Right renal cortex interstitium (tissue), 3 donors: Measurements from ENCODE around the gene ADAMTSL4. TPM values are rescaled to one million over a fixed set of nuclear protein-coding genes. Genes with fewer than 3 reads are reported as not detected.

ENCODE experiments used
- DNase-seq, 3 donors: peaks; one replicate each; pipeline ENCODE4 v3.0.0-alpha.2; 2013; ENCODE audit warnings: low read depth in 3 of 3, low spot score in 2 of 3
- polyA plus RNA-seq, 3 donors: library from polyadenylated mRNA; unstranded; fragments of 120-200 nt; gene quantifications; one replicate each; pipeline ENCODE4 v1.2.1, GENCODE V29; 2013; ENCODE audit not compliant: insufficient read length in 3 of 3

ADAMTSL4 gene
- polyA plus RNA-seq = 10 to 100 TPM in 2 of 3 donors, 1 to 10 TPM in 1; 9.6 to 11.8 (median 10.9) TPM

- no peak for DNase-seq
These were observed at the start of gene ADAMTSL4 for GRCh38 chr1:150548632-150549495. Gene ADAMTSL4, plus strand, starts transcription at chr1:150549408. Its CDS starts 2,881 bp downstream, at chr1:150552289.

- DNase-seq = no peak
These were observed 43.8 kb upstream of the ADAMTSL4 start for GRCh38 chr1:150505431-150505830.

DNA sequence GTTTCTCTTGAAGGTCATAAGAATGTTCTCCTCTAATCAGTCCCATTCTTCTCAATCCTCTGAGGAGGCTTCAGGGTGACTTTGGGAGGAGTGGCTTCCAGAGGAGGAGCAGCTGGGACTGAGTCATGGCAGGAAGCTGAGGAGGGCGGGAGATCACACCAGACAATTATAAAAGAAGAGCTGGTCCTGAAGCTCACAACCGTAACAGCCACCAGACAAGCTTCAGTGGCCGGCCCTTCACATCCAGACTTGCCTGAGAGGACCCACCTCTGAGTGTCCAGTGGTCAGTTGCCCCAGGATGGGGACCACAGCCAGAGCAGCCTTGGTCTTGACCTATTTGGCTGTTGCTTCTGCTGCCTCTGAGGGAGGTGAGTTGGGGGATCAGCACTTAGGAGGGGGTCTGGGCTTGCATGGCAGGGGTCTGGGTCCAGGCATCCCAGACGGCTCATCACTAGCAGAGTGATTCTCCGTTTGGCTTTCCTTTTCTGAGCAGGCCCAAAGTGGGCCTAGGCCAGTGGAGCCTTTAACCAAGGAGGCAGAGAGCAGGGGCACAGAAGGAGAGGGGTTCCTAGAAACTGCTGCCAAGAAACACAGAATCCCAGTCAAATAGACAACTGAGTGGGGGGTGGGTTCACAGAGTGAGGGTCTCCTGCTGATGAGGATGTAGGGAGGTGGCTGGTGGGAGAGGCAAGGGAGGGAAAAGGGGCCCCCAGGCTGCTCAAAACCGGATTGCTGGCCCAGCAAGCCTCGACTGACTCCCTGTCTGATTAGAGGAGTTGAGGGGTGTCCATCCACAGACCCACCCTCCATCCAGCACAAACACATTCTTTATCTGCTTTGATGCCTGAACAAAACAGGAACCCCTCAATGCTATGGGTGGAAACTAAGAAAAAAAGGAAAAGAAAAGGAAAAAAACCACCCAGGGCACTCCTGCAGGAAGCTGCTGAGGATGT lies 41.0 kb upstream of the ADAMTSL4 start, which contains the start of gene ECM1:
Gene ECM1 (plus strand): TSS at position 198 of the 953 bp plus-strand sequence. CDS start 101 bp downstream, at position 299.
- DNase-seq = no peak

DNA sequence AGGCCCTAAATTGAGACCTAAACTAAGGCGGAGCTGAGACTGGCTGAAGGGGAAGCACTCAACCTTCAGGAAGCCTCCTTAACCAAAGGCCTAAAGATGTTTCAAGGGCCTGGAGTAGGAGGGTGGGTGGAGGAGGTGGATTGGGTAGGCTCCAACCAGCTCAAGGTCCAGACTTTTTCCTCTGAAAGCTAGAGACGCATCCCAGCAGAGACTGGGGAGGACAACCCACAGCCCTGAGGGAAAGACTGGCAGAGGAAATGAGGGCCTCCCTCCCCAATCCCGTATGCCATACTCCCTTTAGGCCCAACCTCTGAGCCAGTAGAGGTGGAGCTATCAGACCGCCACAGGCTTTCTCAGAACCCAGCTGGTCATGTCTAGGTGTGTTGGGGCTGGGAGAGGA lies 40.2 kb upstream of the ADAMTSL4 start:
- no peak for DNase-seq

DNA sequence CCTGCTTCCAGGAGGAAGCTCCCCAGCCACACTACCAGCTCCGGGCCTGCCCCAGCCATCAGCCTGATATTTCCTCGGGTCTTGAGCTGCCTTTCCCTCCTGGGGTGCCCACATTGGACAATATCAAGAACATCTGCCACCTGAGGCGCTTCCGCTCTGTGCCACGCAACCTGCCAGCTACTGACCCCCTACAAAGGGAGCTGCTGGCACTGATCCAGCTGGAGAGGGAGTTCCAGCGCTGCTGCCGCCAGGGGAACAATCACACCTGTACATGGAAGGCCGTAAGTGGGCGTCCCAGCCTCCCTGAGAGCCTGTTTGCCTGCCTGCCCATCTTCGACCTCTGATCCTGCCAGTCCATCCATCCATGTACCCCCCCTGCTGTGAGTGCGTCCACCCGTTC lies 37.7 kb upstream of the ADAMTSL4 start:
- no peak for DNase-seq

GRCh38 chr1:150511985-150512660 lies 37.1 kb upstream of the ADAMTSL4 start:
- DNase-seq = no peak

DNA sequence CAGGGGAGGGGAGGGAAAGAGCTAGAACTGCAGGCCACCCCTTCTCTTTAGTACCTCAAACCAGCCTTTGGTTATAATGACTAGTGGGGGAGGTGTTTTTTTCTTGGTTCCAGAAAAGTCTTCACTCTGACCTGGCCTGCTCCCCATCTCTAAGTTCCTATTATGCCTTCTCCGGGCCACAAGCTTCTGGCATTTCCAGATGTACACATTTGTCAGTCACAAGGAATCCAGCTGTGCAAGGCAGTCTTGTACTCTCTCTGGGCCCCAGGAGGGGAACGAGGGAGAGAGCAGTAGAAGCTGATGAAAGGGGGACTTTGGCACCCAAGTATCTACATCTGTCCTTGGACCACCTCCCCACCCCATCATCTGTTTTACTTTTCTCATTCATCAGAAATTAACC lies 36.4 kb upstream of the ADAMTSL4 start:
- no peak for DNase-seq

DNA sequence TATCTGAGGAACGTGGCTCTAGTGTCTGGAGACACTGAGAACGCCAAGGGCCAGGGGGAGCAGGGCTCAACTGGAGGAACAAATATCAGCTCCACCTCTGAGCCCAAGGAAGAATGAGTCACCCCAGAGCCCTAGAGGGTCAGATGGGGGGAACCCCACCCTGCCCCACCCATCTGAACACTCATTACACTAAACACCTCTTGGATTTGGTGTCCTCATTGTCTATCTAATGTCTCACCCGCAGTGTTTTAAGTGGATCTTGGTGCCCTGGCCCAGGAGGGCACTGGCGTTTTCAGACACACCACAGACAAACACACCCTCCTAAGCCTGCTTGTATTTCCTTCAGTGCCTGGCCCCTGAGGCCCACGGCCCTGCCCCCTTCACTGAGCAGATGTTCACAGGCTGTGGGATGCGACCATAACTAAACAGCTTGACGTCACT lies 35.8 kb upstream of the ADAMTSL4 start:
- no peak for DNase-seq

DNA sequence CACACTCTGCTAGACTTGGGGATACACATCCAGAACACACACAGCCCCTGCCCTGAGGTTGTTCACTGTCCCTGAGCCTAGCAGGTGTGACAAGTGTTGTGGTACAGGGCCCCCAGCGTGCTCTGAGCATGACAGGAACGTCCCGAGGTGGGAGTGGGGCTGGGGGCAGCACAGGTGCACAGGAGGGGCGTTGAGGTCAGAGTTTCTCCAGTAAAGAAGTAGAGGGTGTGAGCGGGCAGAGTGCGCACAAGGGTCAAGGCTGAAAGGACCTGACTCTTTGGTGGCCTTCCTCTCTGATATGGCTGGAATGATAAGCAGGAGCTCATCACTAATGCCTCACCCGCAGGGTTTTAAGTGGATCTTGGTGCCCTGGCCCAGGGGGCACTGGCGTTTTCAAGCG lies 34.9 kb upstream of the ADAMTSL4 start:
- DNase-seq = no peak

DNA sequence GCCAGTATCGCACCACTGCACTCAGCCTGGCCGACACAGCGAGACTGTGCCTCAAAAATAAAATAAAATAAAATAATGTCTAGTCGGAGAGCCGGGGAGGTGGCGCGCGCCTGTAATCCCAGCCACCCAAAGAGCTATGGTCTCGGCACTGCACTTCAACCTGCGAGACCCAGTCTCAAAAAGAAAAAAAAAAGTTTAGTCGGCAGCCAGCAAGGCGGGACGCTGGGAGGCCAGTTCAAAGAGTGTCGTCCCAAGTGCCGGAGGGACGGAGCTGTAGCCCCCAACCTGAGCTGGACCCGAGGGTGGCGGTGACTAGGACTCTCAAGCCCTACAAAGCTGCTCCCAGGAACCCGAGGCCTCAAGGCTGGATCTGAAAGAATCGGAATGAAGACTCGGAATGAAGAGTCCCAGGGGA lies 34.3 kb upstream of the ADAMTSL4 start:
- DNase-seq = no peak

DNA sequence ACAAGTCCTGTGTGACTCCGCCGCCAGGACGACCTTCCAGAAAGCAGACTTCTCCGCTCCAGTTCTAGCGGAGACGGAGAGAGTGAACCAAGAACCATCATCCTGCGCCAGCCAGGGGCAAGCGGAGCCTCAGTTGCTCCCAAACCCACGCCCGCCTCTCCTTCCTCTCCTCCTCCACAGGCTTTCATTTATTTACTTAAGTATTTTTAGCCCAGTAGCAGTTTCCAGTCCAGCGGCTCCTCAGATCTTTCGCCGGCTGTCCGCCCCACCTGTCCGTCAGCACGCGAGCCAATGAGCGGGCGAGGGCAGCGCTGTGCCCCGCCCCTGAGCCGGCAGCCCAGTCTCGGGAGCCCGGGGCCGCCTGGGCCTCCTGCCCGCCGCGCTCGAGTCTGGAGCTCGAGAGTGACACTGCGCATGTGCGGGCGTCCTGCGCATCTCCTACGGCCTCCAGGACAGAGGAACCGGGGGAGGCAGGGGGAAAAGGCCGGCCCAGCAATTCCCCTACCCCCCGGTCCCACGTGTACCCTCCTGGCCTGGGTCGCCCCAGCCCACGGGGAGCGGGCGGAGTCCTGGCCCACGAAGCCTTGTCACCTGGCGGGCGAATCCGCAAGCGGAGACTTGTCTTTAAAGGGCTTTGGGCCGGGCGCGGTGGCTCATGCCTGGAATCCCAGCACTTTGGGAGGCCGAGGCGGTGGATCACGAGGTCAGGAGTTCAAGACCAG lies 33.7 kb upstream of the ADAMTSL4 start, which contains the start of gene FALEC:
Gene FALEC (plus strand): TSS at position 425 of the 722 bp plus-strand sequence.
- DNase-seq = peak; percentile 77 to 91 (median 86)

DNA sequence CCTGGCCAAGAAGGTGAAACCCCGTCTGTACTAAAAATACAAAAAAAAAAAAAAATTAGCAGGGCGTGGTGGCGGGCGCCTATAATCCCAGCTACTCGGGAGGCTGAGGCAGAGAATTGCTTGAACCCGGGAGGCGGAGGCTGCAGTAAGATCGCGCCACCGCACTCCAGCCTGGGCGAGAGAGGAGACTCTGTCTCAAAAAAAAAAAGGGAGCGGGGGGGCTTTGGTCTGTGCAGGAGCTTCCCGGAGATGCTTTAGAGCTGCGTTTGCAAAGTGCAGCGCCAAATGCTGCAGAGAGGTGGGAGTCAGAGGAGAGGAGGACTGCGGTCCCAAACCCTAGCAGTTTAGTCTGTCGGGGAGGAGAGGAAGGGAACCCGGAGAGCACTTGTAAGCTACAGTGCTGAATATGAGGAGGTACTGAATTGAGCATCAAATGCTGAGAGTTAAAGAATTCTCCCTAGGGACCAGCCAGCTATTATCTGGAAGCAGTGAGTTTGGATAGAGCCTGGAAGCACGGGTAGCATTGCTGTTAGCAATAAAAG lies 33.1 kb upstream of the ADAMTSL4 start:
- DNase-seq = no peak

- DNase-seq = no peak
These were observed 32.6 kb upstream of the ADAMTSL4 start for GRCh38 chr1:150516616-150517015.

DNA sequence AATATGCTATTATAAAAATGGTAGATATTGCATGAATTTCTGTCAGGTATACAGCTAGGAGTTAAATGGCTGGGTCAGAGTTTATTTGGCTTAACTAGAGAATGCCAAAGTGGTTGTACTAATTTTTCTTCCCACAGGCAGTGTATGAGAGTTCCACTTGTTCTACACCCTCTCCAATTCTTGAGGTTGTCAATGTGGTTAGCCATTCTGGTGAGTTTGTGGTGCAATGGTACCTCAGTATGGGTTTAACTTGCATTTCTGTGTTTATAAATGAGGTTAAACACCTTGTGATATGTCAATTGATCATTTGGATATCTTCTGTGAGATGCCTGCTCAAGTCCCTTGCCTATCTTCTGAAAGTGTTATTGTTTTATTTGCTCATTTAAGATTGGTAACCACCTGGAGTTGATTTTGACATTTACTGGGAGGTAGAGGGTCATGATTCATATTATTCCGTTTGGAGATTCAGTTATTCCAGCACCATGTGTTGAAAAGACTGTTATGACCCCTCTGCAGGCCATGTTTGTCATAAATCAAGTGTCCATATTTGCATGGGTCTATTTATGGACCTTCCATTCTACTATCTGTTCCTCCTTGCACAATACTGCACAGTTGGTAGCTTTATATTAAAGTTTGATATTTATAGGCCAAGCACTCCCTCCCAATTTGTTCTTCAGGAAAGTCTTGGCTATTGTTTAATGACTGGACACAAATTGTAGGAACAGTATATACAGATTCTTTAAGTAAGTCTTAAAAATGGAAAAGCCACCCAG lies 27.8 kb upstream of the ADAMTSL4 start:
- no peak for DNase-seq

DNA sequence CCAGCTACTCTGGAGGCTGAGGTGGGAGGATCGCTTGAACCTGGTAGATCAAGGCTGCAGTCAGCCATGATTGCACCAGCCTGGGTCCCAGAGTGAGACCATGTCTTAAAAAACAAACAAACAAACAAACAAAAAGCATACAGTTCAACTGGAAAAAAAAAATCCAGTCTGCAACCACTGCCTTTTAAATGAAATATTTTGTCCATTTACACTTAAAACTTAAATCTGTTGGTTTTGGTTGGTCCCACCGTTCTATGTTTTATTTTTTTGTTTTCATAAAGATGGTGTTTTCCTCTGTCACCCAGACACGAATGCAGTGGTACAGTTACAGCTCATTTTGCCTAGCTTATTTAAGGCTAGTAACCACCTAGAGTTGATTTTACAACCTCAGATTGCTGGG lies 23.9 kb upstream of the ADAMTSL4 start:
- no peak for DNase-seq

DNA sequence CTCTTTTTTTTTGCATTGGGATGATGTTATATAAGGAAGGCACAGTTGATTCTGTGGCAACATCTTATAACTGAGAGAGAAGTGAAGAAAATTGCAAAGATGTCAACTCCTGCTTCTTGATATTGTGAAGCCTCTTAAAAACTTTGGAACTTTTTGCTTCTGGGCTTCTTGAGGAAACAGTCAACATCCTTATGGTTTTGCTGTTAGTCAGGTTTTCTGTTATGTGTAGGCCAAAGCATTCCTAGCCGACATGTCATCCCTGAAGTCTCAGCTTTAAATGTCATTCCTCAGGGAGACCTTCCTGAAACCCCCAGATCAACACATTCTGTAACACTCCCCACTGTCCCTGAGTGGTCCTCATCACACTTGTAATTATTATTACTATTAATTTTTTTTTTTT lies 21.0 kb upstream of the ADAMTSL4 start:
- DNase-seq = no peak

GRCh38 chr1:150529017-150529416 lies 20.2 kb upstream of the ADAMTSL4 start:
- DNase-seq = no peak

DNA sequence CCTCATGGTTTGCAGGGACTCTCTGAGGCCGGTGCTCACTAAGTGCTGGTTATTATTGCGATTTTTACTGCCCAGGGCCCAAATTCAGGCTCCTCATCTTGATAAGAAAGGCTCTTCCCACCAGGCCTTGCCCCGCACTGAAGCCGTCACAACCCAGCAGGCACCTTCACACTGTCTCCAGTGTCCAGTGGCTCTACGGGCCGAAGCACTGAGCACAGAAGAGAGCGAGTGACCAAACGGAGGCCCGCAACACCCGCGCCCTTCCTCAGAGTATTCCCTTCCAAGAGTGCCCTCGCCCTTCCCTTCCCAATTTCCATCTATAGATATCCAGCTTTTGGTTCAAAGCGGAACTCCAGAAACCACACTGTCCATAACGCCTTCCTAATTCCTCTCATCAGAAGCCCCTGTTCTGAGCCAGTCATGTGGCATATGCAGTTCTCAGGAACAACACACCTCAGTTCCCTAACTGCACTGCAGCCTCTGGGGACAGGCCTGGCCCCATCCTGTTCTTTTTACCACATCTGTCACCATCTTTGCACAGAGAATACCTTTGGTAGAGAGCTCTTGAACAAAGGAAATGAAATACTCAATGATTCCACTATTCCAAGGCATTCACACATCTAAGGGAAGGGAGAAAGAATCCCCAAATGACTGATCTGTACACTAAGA lies 18.6 kb upstream of the ADAMTSL4 start:
- DNase-seq = no peak
